T-helper 1 cell treated with Interleukin-12 subunit alpha and Interleukin-12 subunit beta and Interleukin-4 antibody, amounts not matched to agents 30 μg/mL and 1 μg/mL, for 36 hours (primary cell): ENCODE data around the gene APBB2.
"Not testable (repeated sequence)": the region's sequence is repeated elsewhere in the genome, so short reads cannot be mapped to it uniquely, and the experiment has no call there.

Experiments used
- H3K27ac Mint-ChIP-seq: one replicate; pipeline ENCODE4 v1.8.0; 2021; ENCODE audit warnings: mild to moderate bottlenecking, mixed read lengths
- H3K27me3 Mint-ChIP-seq: one replicate; pipeline ENCODE4 v1.8.0; 2021; ENCODE audit warnings: low read depth, mixed read lengths
- H3K36me3 Mint-ChIP-seq: one replicate; pipeline ENCODE4 v1.8.0; 2021; ENCODE audit warnings: low read depth, mixed read lengths
- H3K4me1 Mint-ChIP-seq: one replicate; pipeline ENCODE4 v1.8.0; 2021; ENCODE audit warnings: low read depth, mixed read lengths
- H3K4me3 Mint-ChIP-seq: one replicate; pipeline ENCODE4 v1.8.0; 2021; ENCODE audit warnings: mild to moderate bottlenecking, moderate library complexity, mixed read lengths
- H3K9me3 Mint-ChIP-seq: one replicate; pipeline ENCODE4 v1.8.0; 2021; ENCODE audit warnings: mixed read lengths

Gene APBB2

GRCh38 chr4:40998675-40999358 lies 215.5 kb downstream of the APBB2 start:
- no peak overlapping the region for H3K27ac Mint-ChIP-seq
- no peaks in the 10 kb centered on the region for H3K36me3 Mint-ChIP-seq
- H3K4me1 Mint-ChIP-seq = no peaks in the 10 kb centered on the region
- no peaks in the 10 kb centered on the region for H3K9me3 Mint-ChIP-seq
- H3K4me3 Mint-ChIP-seq = no peak overlapping the region
- H3K27me3 Mint-ChIP-seq = peaks cover 8% of the 10 kb centered on the region

- Mint-ChIP-seq H3K36me3 (no peaks in the 10 kb centered on the region), H3K9me3 (no peaks in the 10 kb centered on the region), H3K27me3 (peaks cover 8% of the 10 kb centered on the region), H3K4me1 (peaks cover 3% of the 10 kb centered on the region), H3K4me3 (no peak overlapping the region), H3K27ac (no peak overlapping the region)
Observed at GRCh38 chr4:40995850-40996249, 218.5 kb downstream of the APBB2 start.

GRCh38 chr4:40994321-40994720 lies 220.0 kb downstream of the APBB2 start:
- not testable (repeated sequence) for H3K36me3 Mint-ChIP-seq, H3K4me1 Mint-ChIP-seq, H3K9me3 Mint-ChIP-seq, H3K27ac Mint-ChIP-seq, H3K4me3 Mint-ChIP-seq, H3K27me3 Mint-ChIP-seq

GRCh38 chr4:40993296-40993693 lies 221.0 kb downstream of the APBB2 start:
- H3K4me3 Mint-ChIP-seq, H3K36me3 Mint-ChIP-seq, H3K9me3 Mint-ChIP-seq, H3K27me3 Mint-ChIP-seq, H3K27ac Mint-ChIP-seq, H3K4me1 Mint-ChIP-seq: not testable (repeated sequence)

GRCh38 chr4:40992472-40993295 lies 221.7 kb downstream of the APBB2 start:
- Mint-ChIP-seq H3K36me3 (no peaks in the 10 kb centered on the region), H3K9me3 (no peaks in the 10 kb centered on the region), H3K4me3 (no peak overlapping the region), H3K4me1 (peaks cover 3% of the 10 kb centered on the region), H3K27me3 (peaks cover 8% of the 10 kb centered on the region), H3K27ac (no peak overlapping the region)

- Mint-ChIP-seq H3K36me3 (no peaks in the 10 kb centered on the region), H3K27me3 (peaks cover 6% of the 10 kb centered on the region), H3K4me1 (peaks cover 3% of the 10 kb centered on the region), H3K4me3 (no peak overlapping the region), H3K9me3 (no peaks in the 10 kb centered on the region), H3K27ac (no peak overlapping the region)
Observed at GRCh38 chr4:40991908-40992307, 222.4 kb downstream of the APBB2 start.

GRCh38 chr4:40990899-40991265 lies 223.5 kb downstream of the APBB2 start:
- Mint-ChIP-seq H3K27ac (no peak overlapping the region), H3K9me3 (no peaks in the 10 kb centered on the region), H3K4me1 (peaks cover 3% of the 10 kb centered on the region), H3K4me3 (no peak overlapping the region), H3K36me3 (no peaks in the 10 kb centered on the region), H3K27me3 (peaks cover 5% of the 10 kb centered on the region)

GRCh38 chr4:40990236-40990898 lies 224.0 kb downstream of the APBB2 start:
- no peaks in the 10 kb centered on the region for H3K36me3 Mint-ChIP-seq
- no peaks in the 10 kb centered on the region for H3K9me3 Mint-ChIP-seq
- peaks cover 5% of the 10 kb centered on the region for H3K27me3 Mint-ChIP-seq
- no peak overlapping the region for H3K27ac Mint-ChIP-seq
- H3K4me1 Mint-ChIP-seq = peaks cover 3% of the 10 kb centered on the region
- H3K4me3 Mint-ChIP-seq = no peak overlapping the region

- H3K27ac Mint-ChIP-seq = no peak overlapping the region
- peaks cover 5% of the 10 kb centered on the region for H3K27me3 Mint-ChIP-seq
- H3K4me1 Mint-ChIP-seq = no peaks in the 10 kb centered on the region
- no peaks in the 10 kb centered on the region for H3K9me3 Mint-ChIP-seq
- H3K4me3 Mint-ChIP-seq = no peak overlapping the region
- no peaks in the 10 kb centered on the region for H3K36me3 Mint-ChIP-seq
Observed at GRCh38 chr4:40987151-40987550, 227.2 kb downstream of the APBB2 start.

- H3K4me3 Mint-ChIP-seq = no peak overlapping the region
- H3K27ac Mint-ChIP-seq = no peak overlapping the region
- no peaks in the 10 kb centered on the region for H3K9me3 Mint-ChIP-seq
- peaks cover 5% of the 10 kb centered on the region for H3K27me3 Mint-ChIP-seq
- H3K36me3 Mint-ChIP-seq = no peaks in the 10 kb centered on the region
- H3K4me1 Mint-ChIP-seq = no peaks in the 10 kb centered on the region
Observed at GRCh38 chr4:40986375-40986774, 228.0 kb downstream of the APBB2 start.

GRCh38 chr4:40984051-40984450 lies 230.3 kb downstream of the APBB2 start:
- H3K27me3 Mint-ChIP-seq = peaks cover 5% of the 10 kb centered on the region
- no peaks in the 10 kb centered on the region for H3K4me1 Mint-ChIP-seq
- H3K27ac Mint-ChIP-seq = no peak overlapping the region
- H3K36me3 Mint-ChIP-seq = no peaks in the 10 kb centered on the region
- H3K4me3 Mint-ChIP-seq = no peak overlapping the region
- no peaks in the 10 kb centered on the region for H3K9me3 Mint-ChIP-seq

GRCh38 chr4:40980318-40980883 lies 233.9 kb downstream of the APBB2 start:
- no peaks in the 10 kb centered on the region for H3K9me3 Mint-ChIP-seq
- no peak overlapping the region for H3K27ac Mint-ChIP-seq
- no peaks in the 10 kb centered on the region for H3K36me3 Mint-ChIP-seq
- no peaks in the 10 kb centered on the region for H3K27me3 Mint-ChIP-seq
- no peak overlapping the region for H3K4me3 Mint-ChIP-seq
- H3K4me1 Mint-ChIP-seq = no peaks in the 10 kb centered on the region

- peaks cover 2% of the 10 kb centered on the region for H3K27me3 Mint-ChIP-seq
- H3K36me3 Mint-ChIP-seq = no peaks in the 10 kb centered on the region
- no peak overlapping the region for H3K27ac Mint-ChIP-seq
- no peaks in the 10 kb centered on the region for H3K9me3 Mint-ChIP-seq
- no peak overlapping the region for H3K4me3 Mint-ChIP-seq
- no peaks in the 10 kb centered on the region for H3K4me1 Mint-ChIP-seq
Observed at GRCh38 chr4:40978548-40978947, 235.8 kb downstream of the APBB2 start.

- H3K27me3 Mint-ChIP-seq = peaks cover 7% of the 10 kb centered on the region
- H3K4me1 Mint-ChIP-seq = no peaks in the 10 kb centered on the region
- H3K4me3 Mint-ChIP-seq = no peak overlapping the region
- no peaks in the 10 kb centered on the region for H3K36me3 Mint-ChIP-seq
- H3K27ac Mint-ChIP-seq = no peak overlapping the region
- no peaks in the 10 kb centered on the region for H3K9me3 Mint-ChIP-seq
Observed at GRCh38 chr4:40976343-40976742, 238.0 kb downstream of the APBB2 start.

GRCh38 chr4:40972722-40973121 lies 241.6 kb downstream of the APBB2 start:
- Mint-ChIP-seq H3K27me3 (peaks cover 14% of the 10 kb centered on the region), H3K36me3 (no peaks in the 10 kb centered on the region), H3K4me3 (no peak overlapping the region), H3K27ac (no peak overlapping the region), H3K4me1 (no peaks in the 10 kb centered on the region), H3K9me3 (no peaks in the 10 kb centered on the region)
